Memory B cell (primary cell): ENCODE data around the gene FCMR.
"Not testable (repeated sequence)": the region's sequence is repeated elsewhere in the genome, so short reads cannot be mapped to it uniquely, and the experiment has no call there.

ENCODE experiments used
- ATAC-seq: fragments of 150-1000 bp; cut with Tn5 transposase; 2 replicates; pipeline ENCODE4 v1.10.0; 2021; ENCODE audit warnings: low read depth, mild to moderate bottlenecking, moderate library complexity
- DNase-seq, 2 donors: peaks; one replicate each; pipeline ENCODE4 v3.0.0; 2022; ENCODE audit warnings: low spot score in 2 of 2
- H3K27ac Mint-ChIP-seq: one replicate; pipeline ENCODE4 v1.8.0; 2022; ENCODE audit warnings: mild to moderate bottlenecking, moderate library complexity, mixed read lengths
- H3K27me3 Mint-ChIP-seq: one replicate; pipeline ENCODE4 v1.8.0; 2022; ENCODE audit warnings: mixed read lengths
- H3K36me3 Mint-ChIP-seq: one replicate; pipeline ENCODE4 v1.8.0; 2022; ENCODE audit warnings: mild to moderate bottlenecking, mixed read lengths
- H3K4me1 Mint-ChIP-seq: one replicate; pipeline ENCODE4 v1.8.0; 2022; ENCODE audit warnings: mixed read lengths
- H3K4me3 Mint-ChIP-seq: one replicate; pipeline ENCODE4 v1.8.0; 2022; ENCODE audit warnings: mild to moderate bottlenecking, moderate library complexity, mixed read lengths
- H3K9me3 Mint-ChIP-seq: one replicate; pipeline ENCODE4 v1.8.0; 2022; ENCODE audit warnings: mixed read lengths

Gene FCMR

GRCh38 chr1:206854401-206855129 lies 67.2 kb downstream of the FCMR start:
- no peak overlapping the region for H3K4me3 Mint-ChIP-seq
- DNase-seq (no peak), ATAC-seq (no peak)
- H3K27ac Mint-ChIP-seq = no peak overlapping the region
- no peaks in the 10 kb centered on the region for H3K36me3 Mint-ChIP-seq
- H3K27me3 Mint-ChIP-seq = peaks cover 1% of the 10 kb centered on the region
- H3K9me3 Mint-ChIP-seq = no peaks in the 10 kb centered on the region
- peaks cover 10% of the 10 kb centered on the region for H3K4me1 Mint-ChIP-seq

GRCh38 chr1:206853696-206854095 lies 68.0 kb downstream of the FCMR start:
- not testable (repeated sequence) for H3K27me3 Mint-ChIP-seq, ATAC-seq, H3K27ac Mint-ChIP-seq, H3K4me3 Mint-ChIP-seq, DNase-seq, H3K36me3 Mint-ChIP-seq, H3K4me1 Mint-ChIP-seq, H3K9me3 Mint-ChIP-seq
